Head of caudate nucleus (tissue), 42 donors: ENCODE data around the gene ODAD4.
"Not testable (repeated sequence)": the region's sequence is repeated elsewhere in the genome, so short reads cannot be mapped to it uniquely, and the experiment has no call there.

ENCODE experiments used
- DNase-seq, 42 donors: peaks; one replicate each; pipeline versions ENCODE4 v3.0.0 to v3.0.0-alpha.2; 2020 to 2021; ENCODE audit warnings: mixed read lengths in 7 of 42
- intact Hi-C: fragments of 100-400 bp; cut with DNase I; formaldehyde crosslinking; loops from one replicate; pipeline ENCODE4 v1.15.0; 2022

ODAD4 gene

GRCh38 chr17:42012363-42012762 is 81.9 kb downstream of the ODAD4 start:
- intact Hi-C loops, DNase-seq: not testable (repeated sequence)

GRCh38 chr17:42013740-42014139 is 83.3 kb downstream of the ODAD4 start:
- DNase-seq, intact Hi-C loops: not testable (repeated sequence)
